CD4-positive, alpha-beta T cell treated with Interleukin-4 for 1 hour (primary cell): ENCODE data around the gene KRT37.

ENCODE experiments used
- DNase-seq, 2 donors: peaks; one replicate each; pipeline ENCODE4 v3.0.0-alpha.2; 2020 to 2022

KRT37 gene

GRCh38 chr17:41424111-41424635 is at the start of gene KRT37:
Gene KRT37, minus strand, starts transcription at chr17:41424585. Its CDS starts 62 bp downstream, at chr17:41424523.
- no peak for DNase-seq

GRCh38 chr17:41468346-41468745 is 44.0 kb upstream of the KRT37 start:
- DNase-seq, result no peak

GRCh38 chr17:41467561-41467960 is 43.2 kb upstream of the KRT37 start:
- no peak for DNase-seq

GRCh38 chr17:41466988-41467387 is 42.6 kb upstream of the KRT37 start, which contains the start of gene KRT32:
Gene KRT32, minus strand, starts transcription at chr17:41467386. Its CDS starts 61 bp downstream, at chr17:41467325.
- no peak for DNase-seq

GRCh38 chr17:41464682-41465081 is 40.3 kb upstream of the KRT37 start:
- DNase-seq, result no peak

- no peak for DNase-seq
These were observed 39.8 kb upstream of the KRT37 start for GRCh38 chr17:41464173-41464572.

GRCh38 chr17:41463746-41464145 is 39.4 kb upstream of the KRT37 start:
- DNase-seq, result no peak

- DNase-seq, result no peak
These were observed 38.3 kb upstream of the KRT37 start for GRCh38 chr17:41462705-41463104.

- no peak for DNase-seq
These were observed 33.3 kb upstream of the KRT37 start for GRCh38 chr17:41457676-41458075.

- DNase-seq, result no peak
These were observed 31.8 kb upstream of the KRT37 start for GRCh38 chr17:41456204-41456603.

- no peak for DNase-seq
These were observed 30.9 kb upstream of the KRT37 start for GRCh38 chr17:41455236-41455635.

- DNase-seq, result no peak
These were observed 28.7 kb upstream of the KRT37 start for GRCh38 chr17:41453066-41453465.

- DNase-seq, result no peak
These were observed 27.9 kb upstream of the KRT37 start for GRCh38 chr17:41452281-41452680.

- no peak for DNase-seq
These were observed 26.9 kb upstream of the KRT37 start for GRCh38 chr17:41451154-41451728.

- DNase-seq, result no peak
These were observed 24.6 kb upstream of the KRT37 start for GRCh38 chr17:41449008-41449407.

- no peak for DNase-seq
These were observed 24.1 kb upstream of the KRT37 start for GRCh38 chr17:41448506-41448905.

GRCh38 chr17:41446806-41447205 is 22.4 kb upstream of the KRT37 start:
- no peak for DNase-seq

- DNase-seq, result no peak
These were observed 20.3 kb upstream of the KRT37 start for GRCh38 chr17:41444640-41445039.

GRCh38 chr17:41444186-41444585 is 19.8 kb upstream of the KRT37 start:
- DNase-seq, result no peak

GRCh38 chr17:41442739-41443138 is 18.4 kb upstream of the KRT37 start:
- no peak for DNase-seq

GRCh38 chr17:41440531-41441033 is 16.2 kb upstream of the KRT37 start, which contains the start of gene KRT38:
Gene KRT38, minus strand, starts transcription at chr17:41440983. Its CDS starts 62 bp downstream, at chr17:41440921.
- no peak for DNase-seq

- no peak for DNase-seq
These were observed 15.0 kb upstream of the KRT37 start for GRCh38 chr17:41439375-41439774.

GRCh38 chr17:41437769-41438168 is 13.4 kb upstream of the KRT37 start:
- DNase-seq, result no peak

- no peak for DNase-seq
These were observed 12.9 kb upstream of the KRT37 start for GRCh38 chr17:41437254-41437653.

- no peak for DNase-seq
These were observed 10.0 kb upstream of the KRT37 start for GRCh38 chr17:41434415-41434814.
